Subcutaneous abdominal adipose tissue (tissue), 5 donors: ENCODE measurements around the gene LIN28A.

Experiments
- H3K27ac ChIP-seq: one replicate; pipeline ENCODE4 v1.7.0; 2013; ENCODE audit warnings: low read depth, mild to moderate bottlenecking, inconsistent platforms, low read length, moderate library complexity
- H3K27me3 ChIP-seq, 5 donors: one replicate each; pipeline ENCODE4 v1.7.0; 2013; ENCODE audit warnings: low read length in 5 of 5, inconsistent platforms in 1 of 5; ENCODE audit not compliant: control insufficient read depth in 5 of 5, insufficient read depth in 4 of 5
- H3K36me3 ChIP-seq, 5 donors: one replicate each; pipeline ENCODE4 v1.7.0; 2013; ENCODE audit warnings: low read length in 5 of 5; ENCODE audit not compliant: control insufficient read depth in 5 of 5, insufficient read depth in 5 of 5
- H3K4me1 ChIP-seq, 5 donors: one replicate each; pipeline ENCODE4 v1.7.0; 2013; ENCODE audit warnings: low read length in 5 of 5, mild to moderate bottlenecking in 3 of 5, moderate library complexity in 1 of 5; ENCODE audit not compliant: control insufficient read depth in 5 of 5, insufficient read depth in 5 of 5
- H3K4me3 ChIP-seq, 5 donors: one replicate each; pipeline ENCODE4 v1.7.0; 2013; ENCODE audit warnings: low read length in 5 of 5, low read depth in 1 of 5
- H3K9ac ChIP-seq, 5 donors: one replicate each; pipeline ENCODE4 v1.7.0; 2013; ENCODE audit warnings: low read length in 5 of 5, mild to moderate bottlenecking in 4 of 5, moderate library complexity in 3 of 5
- H3K9me3 ChIP-seq, 5 donors: one replicate each; pipeline ENCODE4 v1.7.0; 2013; ENCODE audit warnings: low read length in 5 of 5; ENCODE audit not compliant: control insufficient read depth in 5 of 5
- donor health status: healthy.
- donor health status: healthy.
- donor health status: healthy.
- donor health status: healthy.
- donor health status: healthy.

Gene LIN28A, protein sequence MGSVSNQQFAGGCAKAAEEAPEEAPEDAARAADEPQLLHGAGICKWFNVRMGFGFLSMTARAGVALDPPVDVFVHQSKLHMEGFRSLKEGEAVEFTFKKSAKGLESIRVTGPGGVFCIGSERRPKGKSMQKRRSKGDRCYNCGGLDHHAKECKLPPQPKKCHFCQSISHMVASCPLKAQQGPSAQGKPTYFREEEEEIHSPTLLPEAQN

DNA sequence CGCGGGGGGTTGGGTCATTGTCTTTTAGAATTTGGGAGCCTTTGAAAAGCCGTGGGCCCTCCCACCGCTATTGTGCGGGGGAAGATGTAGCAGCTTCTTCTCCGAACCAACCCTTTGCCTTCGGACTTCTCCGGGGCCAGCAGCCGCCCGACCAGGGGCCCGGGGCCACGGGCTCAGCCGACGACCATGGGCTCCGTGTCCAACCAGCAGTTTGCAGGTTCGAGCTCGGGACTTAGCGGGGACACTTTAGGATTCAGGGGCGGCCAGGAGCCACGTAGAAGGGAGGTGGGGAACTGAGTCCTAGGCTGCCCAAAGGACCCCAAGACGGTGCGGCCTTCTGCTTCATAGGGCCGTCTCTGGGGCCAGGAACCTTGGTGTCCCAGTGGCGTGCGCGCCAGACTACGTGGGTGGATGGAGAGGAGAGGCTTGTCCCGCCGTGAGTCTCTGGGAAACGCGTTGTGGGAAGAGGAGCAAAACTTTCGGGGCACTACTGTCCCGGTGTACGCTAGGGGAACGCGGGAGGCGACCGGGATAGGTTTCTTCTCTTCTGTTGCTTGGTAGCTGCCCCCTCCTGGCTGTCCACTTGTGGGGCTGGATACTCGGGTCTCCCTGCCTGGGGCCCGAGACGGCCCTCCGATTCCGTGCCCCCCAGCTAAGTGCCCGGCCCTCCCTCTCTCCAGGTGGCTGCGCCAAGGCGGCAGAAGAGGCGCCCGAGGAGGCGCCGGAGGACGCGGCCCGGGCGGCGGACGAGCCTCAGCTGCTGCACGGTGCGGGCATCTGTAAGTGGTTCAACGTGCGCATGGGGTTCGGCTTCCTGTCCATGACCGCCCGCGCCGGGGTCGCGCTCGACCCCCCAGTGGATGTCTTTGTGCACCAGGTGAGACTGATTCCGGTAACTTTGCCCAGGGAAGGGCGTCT is at the start of gene LIN28A:
LIN28A (plus strand) TSS at position 112 of the 918 bp plus-strand sequence; CDS start at position 187, 75 bp downstream.
- Histone ChIP-seq H3K9ac (no peak within 1 kb of the TSS), H3K36me3 (no peaks in the 10 kb centered on the region), H3K27me3 (peaks cover 33 to 52% (median 39%) of the 10 kb centered on the region in 5 donors), H3K4me1 (peaks cover 0 to 7% (median 0%) of the 10 kb centered on the region in 5 donors), H3K27ac (no peak within 1 kb of the TSS), H3K9me3 (no peaks in the 10 kb centered on the region), H3K4me3 (no peak within 1 kb of the TSS)

DNA sequence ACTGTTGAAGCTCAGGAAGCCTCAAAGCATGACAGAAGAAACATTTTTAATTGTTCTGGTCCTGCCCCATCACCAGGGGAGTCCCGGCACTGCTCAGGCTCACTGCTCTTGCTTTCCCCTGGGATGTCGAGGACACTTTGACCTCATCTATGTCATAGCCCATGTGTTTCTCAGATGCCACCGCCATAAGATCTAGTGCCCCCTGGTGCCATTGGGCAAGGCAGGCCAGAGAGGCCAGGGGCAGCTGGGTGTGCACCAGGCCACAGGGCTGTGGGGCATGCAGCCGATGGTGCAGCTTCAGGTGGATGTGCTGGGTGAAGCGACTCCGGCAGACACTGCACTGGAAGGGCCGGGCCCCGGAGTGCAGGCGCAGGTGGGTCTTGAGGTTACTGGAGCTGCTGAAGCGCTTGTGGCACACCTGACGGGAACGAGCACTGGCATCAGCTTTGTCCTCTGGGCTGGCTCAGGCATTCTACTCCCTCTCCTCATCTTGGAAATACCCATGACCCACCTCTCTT is 49.0 kb upstream of the LIN28A start:
- Histone ChIP-seq H3K9ac (no peak overlapping the region), H3K4me3 (no peak overlapping the region), H3K4me1 (peaks cover 0 to 11% (median 11%) of the 10 kb centered on the region in 5 donors), H3K9me3 (no peaks in the 10 kb centered on the region), H3K36me3 (no peaks in the 10 kb centered on the region), H3K27ac (no peak overlapping the region), H3K27me3 (peaks cover 31 to 55% (median 47%) of the 10 kb centered on the region in 5 donors)

DNA sequence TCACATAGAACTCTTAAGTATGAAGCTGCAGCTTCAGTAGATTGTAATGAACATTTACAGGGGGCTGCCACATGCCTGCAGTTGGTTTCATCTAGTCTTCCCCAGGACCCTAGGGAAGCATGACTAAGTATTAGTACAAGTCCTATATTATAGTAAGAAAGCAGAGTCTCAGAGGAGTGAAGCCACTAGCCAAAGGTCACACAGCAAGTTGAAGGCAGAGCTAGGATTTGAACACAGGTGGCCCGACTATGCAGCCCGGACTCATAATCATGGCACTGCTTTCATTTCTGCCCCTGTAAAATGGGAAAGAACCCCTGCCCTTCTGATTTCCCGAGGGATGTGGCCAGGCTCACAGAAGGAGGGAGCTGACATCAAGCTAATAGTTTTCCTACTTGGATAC is 48.3 kb upstream of the LIN28A start:
- no peaks in the 10 kb centered on the region for H3K9me3 ChIP-seq
- H3K36me3 ChIP-seq: no peaks in the 10 kb centered on the region
- H3K4me3 ChIP-seq: no peak overlapping the region
- no peak overlapping the region for H3K9ac ChIP-seq
- H3K27me3 ChIP-seq: peaks cover 33 to 54% (median 49%) of the 10 kb centered on the region in 5 donors
- no peak overlapping the region for H3K27ac ChIP-seq
- H3K4me1 ChIP-seq: peaks cover 0 to 11% (median 11%) of the 10 kb centered on the region in 5 donors

DNA sequence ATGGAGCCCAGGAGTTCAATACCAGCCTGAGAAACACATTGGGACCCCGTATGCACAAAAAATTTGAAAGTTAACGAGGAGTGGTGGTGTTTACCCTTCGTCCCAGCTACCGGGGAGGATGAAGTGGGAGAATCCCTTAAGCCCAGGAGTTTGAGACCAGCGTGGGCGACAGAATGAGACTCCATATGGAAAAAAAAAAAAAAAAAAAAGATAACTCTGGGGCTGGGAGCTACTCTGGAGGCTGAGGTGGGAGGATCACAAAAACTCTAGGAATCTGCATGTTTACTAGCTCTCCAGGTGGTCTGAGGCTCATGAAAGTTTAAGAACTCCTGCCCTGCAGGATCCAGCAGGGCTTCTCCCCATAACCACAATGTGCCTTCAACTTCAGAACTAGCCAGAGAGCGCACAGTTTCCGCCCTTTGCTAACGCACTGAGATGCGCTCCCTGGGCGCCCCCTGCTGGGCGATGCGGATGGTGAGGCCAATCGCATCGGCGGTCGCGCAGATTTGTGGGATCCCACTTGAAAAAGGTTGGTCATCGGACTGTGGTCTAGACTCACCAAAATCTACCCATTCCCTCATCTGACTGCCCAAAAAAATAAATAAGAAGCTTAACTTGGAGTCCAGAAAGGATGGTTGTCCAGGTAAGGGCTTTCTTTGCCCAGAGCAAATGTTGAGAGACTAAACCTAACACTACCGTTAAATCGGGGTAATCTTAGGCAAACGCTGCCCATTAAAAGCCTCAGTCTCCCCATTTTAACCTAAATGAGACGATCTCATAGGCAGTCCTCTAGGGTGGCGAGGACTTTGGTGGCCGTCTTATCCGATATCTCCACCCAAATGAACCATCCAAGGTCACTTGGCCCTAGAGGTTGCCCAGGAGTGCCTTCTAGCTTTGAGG is 46.8 kb upstream of the LIN28A start:
- Histone ChIP-seq H3K27me3 (peaks cover 32 to 52% (median 48%) of the 10 kb centered on the region in 5 donors), H3K9ac (no peak overlapping the region), H3K36me3 (no peaks in the 10 kb centered on the region), H3K9me3 (no peaks in the 10 kb centered on the region), H3K4me3 (no peak overlapping the region), H3K27ac (no peak overlapping the region), H3K4me1 (peaks cover 0 to 11% (median 11%) of the 10 kb centered on the region in 5 donors)

DNA sequence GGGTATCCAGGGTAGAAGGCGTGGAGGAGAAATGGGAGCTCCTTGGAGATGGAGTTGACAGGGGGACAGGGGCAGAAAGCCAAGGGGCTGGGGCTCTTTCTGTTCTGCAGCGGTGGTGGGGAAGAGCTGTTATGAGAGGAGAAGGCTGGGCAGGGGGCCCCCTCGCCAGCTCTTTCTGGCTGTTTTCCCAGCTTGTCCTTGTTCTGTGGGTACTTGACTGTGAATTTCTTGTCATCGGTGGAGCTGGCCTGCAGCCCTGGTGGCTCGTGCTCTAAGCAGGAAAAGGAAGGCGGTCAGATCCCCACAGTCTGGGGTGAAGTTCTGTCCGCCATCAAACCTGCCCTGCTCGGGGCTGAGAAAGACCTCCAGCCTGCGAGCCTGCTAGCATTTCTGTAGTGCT is 45.7 kb upstream of the LIN28A start:
- H3K4me3 ChIP-seq: no peak overlapping the region
- H3K9me3 ChIP-seq: no peaks in the 10 kb centered on the region
- H3K27ac ChIP-seq: no peak overlapping the region
- H3K36me3 ChIP-seq: no peaks in the 10 kb centered on the region
- H3K4me1 ChIP-seq: peaks cover 0 to 11% (median 10%) of the 10 kb centered on the region in 5 donors
- H3K27me3 ChIP-seq: peaks cover 29 to 46% (median 42%) of the 10 kb centered on the region in 5 donors
- no peak overlapping the region for H3K9ac ChIP-seq

DNA sequence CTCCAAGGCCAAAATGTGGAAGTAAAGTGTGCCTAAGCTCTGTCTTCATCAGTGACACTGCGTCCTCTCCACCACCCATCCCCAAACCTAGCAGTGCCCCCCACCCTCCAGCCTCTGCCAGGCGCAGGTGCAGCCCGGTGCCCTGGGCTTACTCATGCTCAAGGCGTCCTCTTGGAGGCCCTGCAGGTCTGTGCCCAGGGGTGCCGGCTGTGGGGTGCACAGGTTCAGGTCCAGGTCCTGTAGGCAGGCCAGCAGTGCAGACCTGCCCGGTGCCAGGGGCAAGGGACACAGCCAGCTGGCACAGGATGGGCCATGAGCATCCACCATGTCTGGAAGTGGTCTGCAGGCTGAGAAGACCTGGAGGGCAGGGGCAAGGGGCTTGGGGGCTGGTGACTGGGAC is 43.2 kb upstream of the LIN28A start:
- no peak overlapping the region for H3K4me3 ChIP-seq
- H3K4me1 ChIP-seq: no peaks in the 10 kb centered on the region
- H3K9me3 ChIP-seq: no peaks in the 10 kb centered on the region
- peaks cover 8 to 27% (median 20%) of the 10 kb centered on the region in 5 donors for H3K27me3 ChIP-seq
- H3K9ac ChIP-seq: no peak overlapping the region
- no peaks in the 10 kb centered on the region for H3K36me3 ChIP-seq
- no peak overlapping the region for H3K27ac ChIP-seq

DNA sequence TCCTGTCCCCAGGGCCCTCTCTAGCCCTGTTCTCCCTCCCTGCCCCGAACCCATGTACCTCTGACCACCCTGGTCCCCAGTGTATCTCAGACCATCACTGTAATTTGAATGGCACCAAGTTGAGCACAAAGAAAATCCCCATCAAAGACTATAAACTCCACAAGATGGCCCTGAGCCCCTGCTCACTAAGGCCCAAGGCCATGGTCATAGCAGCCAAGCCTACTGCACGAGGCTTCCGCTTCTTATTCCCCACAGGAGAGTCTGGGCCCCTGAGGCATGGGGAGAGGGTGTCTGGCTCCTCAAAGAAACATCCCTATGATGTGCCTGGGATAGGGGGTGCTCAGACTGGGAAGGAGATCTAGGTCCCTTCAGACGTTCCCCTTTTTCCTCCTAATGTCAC is 42.6 kb upstream of the LIN28A start:
- no peaks in the 10 kb centered on the region for H3K36me3 ChIP-seq
- no peak overlapping the region for H3K9ac ChIP-seq
- H3K4me3 ChIP-seq: no peak overlapping the region
- H3K27me3 ChIP-seq: peaks cover 5 to 24% (median 15%) of the 10 kb centered on the region in 5 donors
- H3K27ac ChIP-seq: no peak overlapping the region
- H3K9me3 ChIP-seq: no peaks in the 10 kb centered on the region
- H3K4me1 ChIP-seq: no peaks in the 10 kb centered on the region

DNA sequence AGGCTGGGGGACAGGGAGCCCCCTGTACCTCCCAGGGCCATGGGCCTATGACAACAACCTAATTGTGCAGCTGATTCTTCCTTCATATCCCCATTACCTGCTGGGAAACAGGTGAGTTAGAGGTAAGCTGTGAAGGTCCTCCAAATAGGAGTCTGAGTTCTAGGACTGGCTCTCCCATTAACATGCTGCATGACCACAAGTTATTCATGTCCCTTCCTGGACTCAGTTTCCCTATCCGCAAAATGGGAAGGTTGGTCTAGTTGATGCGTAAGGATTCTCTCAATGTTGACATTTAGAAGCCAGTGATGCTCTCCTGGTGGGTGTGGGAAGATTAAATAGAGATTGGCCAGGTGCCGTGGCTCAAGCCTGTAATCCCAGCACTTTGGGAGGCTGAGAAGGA is 42.1 kb upstream of the LIN28A start:
- Histone ChIP-seq H3K4me3 (no peak overlapping the region), H3K4me1 (no peaks in the 10 kb centered on the region), H3K27me3 (peaks cover 4 to 24% (median 11%) of the 10 kb centered on the region in 5 donors), H3K9ac (no peak overlapping the region), H3K36me3 (no peaks in the 10 kb centered on the region), H3K9me3 (no peaks in the 10 kb centered on the region), H3K27ac (no peak overlapping the region)

DNA sequence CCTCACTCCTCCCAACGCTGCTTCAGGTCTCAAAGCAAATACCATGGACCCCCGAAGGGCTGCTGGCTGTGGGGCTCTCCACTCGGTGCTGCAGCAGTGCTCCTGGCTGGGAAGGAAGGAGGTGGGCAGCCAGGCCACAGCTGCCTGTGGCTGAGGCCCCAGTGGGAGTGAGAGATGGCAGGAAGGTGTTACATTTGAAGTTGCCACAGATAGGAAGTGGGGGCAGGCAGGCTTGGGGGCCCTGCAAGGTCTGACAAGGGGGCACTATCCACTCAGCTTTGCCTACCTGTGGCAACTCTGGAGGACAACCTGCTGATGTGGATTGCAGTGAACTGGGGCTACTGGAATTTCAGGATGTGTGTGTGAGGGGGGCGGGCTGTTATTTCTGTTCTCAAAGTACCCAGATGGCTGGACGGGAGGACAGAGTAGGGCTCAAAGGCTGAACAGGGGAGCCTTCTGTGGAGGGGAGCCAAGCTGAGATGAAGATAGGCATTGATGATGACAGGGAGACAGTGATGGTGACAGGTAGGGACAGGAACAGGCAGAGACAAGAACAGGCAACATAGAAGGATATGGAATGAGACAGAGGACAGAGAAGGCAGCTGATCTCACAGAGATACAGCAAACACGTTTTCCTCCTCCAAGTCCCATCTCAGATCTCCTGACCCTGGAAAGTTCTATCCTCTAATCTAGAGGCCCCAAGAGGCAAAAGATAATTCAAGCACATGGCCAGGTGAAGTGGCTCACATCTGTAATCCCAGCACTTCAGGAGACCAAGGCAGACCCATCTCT is 39.8 kb upstream of the LIN28A start:
- H3K36me3 ChIP-seq: no peaks in the 10 kb centered on the region
- no peak overlapping the region for H3K27ac ChIP-seq
- no peak overlapping the region for H3K4me3 ChIP-seq
- no peaks in the 10 kb centered on the region for H3K4me1 ChIP-seq
- no peak overlapping the region for H3K9ac ChIP-seq
- H3K27me3 ChIP-seq: peaks cover 0 to 12% (median 6%) of the 10 kb centered on the region in 5 donors
- no peaks in the 10 kb centered on the region for H3K9me3 ChIP-seq
